GM19025 (cell line): ENCODE data around the gene LIMA1.
"Not testable (repeated sequence)": the region's sequence is repeated elsewhere in the genome, so short reads cannot be mapped to it uniquely, and the experiment has no call there.

ENCODE experiments used
- ATAC-seq: cut with Tn5 transposase; IDR thresholded peaks from one replicate; pipeline ENCODE4 v1.9.1; 2021; ENCODE audit warnings: mild to moderate bottlenecking, low read depth, moderate library complexity; ENCODE audit not compliant: unreplicated experiment

The LIMA1 gene

GRCh38 chr12:50290692-50291091 lies 7.4 kb upstream of the LIMA1 start:
- not testable (repeated sequence) for ATAC-seq

DNA sequence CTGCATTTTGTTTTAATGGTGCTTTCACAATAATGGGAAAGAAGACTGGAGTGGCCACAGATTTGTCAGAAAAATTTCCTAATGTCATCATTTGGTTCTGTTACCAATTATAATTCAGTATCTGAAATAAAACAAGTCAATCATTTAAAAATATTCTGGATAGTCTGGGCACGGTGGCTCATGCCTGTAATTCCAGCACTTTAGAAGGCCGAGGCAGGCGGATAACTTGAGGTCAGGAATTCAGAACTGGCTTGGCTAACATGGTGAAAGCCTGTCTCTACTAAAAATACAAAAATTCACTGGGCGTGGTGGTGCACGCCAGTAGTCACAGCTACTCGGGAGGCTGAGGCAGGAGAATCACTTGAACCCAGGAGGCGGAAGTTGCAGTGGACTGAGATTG lies 4.0 kb upstream of the LIMA1 start:
- no peak for ATAC-seq

GRCh38 chr12:50285253-50285652 lies 1.9 kb upstream of the LIMA1 start:
- ATAC-seq, result no peak

DNA sequence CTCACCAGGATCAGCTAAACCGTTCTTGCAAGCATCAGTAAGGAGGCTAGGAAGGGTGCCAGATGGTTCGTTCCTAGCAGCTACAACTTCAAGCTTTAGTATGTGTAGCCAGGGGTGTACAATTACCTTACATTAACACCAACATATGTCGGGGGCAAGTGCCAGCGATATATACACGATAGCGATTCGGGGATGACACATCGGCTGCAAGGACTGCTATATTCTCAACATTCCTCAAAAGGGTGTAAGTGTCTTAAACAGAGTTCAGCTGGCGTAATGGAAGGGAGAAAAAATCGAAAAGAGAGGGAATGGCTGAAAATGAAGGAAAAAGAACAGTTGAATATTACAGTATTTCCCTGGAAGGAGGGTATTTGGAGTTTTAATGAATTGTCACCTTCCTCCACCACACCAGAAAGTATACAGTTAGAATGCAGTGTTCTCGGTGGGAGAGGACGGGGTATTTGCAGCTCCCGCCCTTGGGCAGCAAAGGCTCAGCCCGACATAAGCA lies 545 bp downstream of the LIMA1 start:
- ATAC-seq, result no peak

- no peak for ATAC-seq
These were observed 3.8 kb downstream of the LIMA1 start for GRCh38 chr12:50279501-50279900.

- ATAC-seq, result no peak
These were observed 6.2 kb downstream of the LIMA1 start for GRCh38 chr12:50276912-50277671.

GRCh38 chr12:50276068-50276467 lies 7.3 kb downstream of the LIMA1 start:
- no peak for ATAC-seq

DNA sequence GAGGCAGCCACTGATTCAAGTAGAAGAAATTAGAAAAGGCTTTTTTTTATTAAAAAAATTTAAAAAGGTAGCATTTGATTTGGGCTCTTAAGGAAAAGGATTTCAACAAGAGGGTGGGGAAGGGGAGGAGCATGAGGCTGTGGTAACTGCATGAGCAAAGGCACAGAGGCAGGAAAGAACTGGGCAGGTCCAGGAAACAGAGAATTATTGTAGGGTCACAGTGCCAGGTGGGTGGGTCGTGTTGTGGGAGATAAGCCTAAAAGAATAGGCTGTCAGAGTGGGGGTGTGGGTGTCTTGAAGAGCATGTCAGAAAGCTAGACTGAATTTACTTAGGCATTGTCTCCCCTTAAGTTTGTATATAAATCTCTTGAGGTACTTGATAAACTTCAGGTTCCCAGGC lies 7.8 kb downstream of the LIMA1 start:
- ATAC-seq, result no peak

GRCh38 chr12:50275127-50275526 lies 8.2 kb downstream of the LIMA1 start:
- ATAC-seq, result not testable (repeated sequence)

GRCh38 chr12:50271724-50272247 lies 11.5 kb downstream of the LIMA1 start:
- ATAC-seq, result no peak

DNA sequence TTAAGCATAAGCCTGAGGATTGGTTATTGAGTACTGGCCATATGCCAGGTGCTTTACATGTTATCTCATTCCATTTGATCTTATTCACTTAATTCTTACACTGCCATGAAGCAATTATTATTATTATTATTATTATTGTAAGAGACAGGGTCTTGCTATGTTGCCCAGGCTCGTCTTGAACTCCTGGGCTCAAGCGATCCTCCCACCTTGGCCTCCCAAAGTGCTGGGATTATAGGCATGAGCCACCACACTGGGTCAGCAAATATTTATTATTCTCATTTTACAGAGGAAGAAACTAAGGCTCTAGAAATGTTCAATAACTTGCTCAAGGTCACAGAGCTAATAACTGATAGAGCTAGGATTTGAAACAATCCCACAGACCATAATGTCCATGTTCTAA lies 14.8 kb downstream of the LIMA1 start:
- no peak for ATAC-seq

- ATAC-seq, result no peak
These were observed 17.4 kb downstream of the LIMA1 start for GRCh38 chr12:50265770-50266524.

DNA sequence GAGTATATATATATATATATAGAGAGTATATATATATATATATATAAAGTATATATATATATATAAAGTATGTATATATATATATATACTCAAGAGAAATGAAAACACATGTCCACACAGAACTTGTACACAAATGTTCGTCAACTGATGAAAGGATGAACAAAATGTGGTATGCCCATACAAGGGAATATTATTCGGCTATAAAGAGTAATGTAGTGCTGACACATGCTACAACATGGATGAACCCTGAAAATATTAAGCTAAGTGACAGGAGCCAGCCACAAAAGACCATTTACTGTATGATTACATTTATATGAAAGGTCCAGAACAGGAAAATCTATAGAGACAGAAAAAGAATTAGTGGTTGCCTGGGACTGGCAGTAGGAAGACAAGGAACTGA lies 19.5 kb downstream of the LIMA1 start:
- ATAC-seq, result no peak

- no peak for ATAC-seq
These were observed 21.7 kb downstream of the LIMA1 start for GRCh38 chr12:50261654-50262053.

DNA sequence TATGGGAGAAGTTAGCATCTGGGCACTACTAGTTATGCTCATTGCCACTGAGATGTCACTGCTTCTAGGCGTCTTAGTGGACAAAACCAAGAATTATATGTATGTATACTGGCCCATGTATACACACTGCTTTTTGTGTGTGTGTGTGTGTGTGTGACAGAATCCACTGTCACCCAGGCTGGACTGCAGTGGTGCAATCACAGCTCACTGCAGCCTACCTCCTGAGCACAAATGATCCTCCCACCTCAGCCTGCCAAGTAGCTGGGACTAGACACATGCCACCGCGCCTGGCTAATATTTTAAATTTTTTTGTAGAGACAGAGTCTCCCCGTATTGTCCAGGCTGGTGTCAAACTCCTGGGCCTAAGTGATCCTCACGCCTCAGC lies 25.2 kb downstream of the LIMA1 start:
- no peak for ATAC-seq

DNA sequence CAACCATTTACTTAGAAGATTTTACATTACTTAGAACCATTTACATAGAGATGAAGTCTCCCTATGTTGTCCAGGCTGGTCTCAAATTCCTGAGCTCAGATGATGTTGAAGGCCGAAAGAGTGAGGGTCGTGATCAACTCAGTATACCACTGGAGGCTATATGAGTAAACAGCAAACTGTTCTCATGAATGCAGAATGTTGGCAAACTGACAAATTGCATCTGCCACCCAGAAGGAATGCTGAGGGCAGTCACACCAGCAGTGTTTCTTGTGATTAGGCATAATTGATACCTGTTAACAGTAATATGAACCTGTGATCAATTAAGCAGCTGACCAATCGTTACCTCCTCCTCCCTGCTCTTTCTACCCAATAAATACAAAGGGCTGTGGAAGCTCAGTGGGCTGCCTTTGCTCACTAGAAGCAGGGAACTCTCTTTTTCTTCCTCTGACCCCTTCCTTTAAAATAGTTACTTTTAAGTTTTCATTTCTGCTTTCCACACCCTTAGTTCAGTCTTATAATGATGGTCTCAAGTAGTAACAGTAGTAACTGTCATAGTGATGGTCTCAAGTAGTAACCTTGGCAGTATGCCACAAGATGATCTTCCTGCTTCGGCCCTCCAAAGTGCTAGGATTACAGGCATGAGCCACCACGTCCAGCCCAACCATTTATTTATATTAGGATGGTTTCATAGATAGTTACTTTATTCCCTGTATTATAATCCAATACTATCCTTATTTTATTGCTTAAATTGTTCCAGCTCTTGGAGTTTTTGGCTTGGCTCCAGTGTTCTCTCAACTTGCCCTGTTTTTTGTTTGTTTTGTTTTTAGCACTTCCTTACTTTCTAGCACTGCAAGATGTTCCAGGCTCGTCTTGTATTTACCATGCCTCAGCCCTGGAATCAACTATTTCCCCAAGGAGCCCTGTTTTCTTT lies 25.8 kb downstream of the LIMA1 start:
- ATAC-seq, result no peak

GRCh38 chr12:50256761-50257160 lies 26.6 kb downstream of the LIMA1 start:
- no peak for ATAC-seq

GRCh38 chr12:50252977-50253602 lies 30.2 kb downstream of the LIMA1 start:
- no peak for ATAC-seq

DNA sequence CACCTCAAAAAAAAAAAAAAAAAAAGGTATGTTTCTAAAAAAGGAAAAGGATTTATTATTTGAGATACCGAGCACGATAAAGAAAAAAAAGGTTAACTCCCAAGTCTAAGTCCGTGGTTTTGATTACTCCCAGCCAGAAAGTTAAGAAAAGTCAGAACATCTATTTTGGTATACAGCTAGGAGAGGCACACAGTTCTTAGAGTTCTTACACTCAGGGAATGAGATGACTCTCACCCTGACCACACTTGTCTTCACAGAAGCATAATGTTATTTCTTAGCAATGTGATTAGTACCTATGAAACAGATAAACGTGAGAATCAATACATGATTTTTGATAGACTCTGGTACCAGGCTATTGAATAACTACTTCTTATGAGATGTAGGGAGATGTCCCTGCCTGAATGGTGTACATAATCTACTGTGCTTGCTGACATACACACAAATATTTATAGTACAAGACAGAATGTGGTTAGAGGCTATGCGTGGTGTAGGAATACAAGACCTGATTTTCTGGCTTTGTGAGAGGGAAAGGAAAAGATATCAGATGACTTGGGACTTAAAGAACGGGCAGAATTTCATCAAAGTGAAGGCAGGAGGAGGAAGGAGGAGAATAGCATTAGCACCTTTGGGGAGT lies 31.6 kb downstream of the LIMA1 start:
- ATAC-seq, result no peak
